Panc1 (cell line): ENCODE data around the gene ABCB1.

ENCODE experiments used
- POLR2AphosphoS5 ChIP-seq: IDR thresholded peaks from 2 replicates; pipeline ENCODE4 v1.6.1; 2012; ENCODE audit warnings: mild to moderate bottlenecking, low read depth, low read length, moderate library complexity
- SIN3A ChIP-seq: IDR thresholded peaks from 2 replicates; pipeline ENCODE4 v1.6.1; 2012; ENCODE audit warnings: low read depth, mild to moderate bottlenecking, low read length, moderate library complexity, borderline replicate concordance; ENCODE audit not compliant: insufficient read depth
- TCF7L2 ChIP-seq: IDR thresholded peaks from 2 replicates; pipeline ENCODE4 v1.6.1; 2011; ENCODE audit warnings: mild to moderate bottlenecking, low read depth, low read length, inconsistent platforms
- TF ChIP-seq, protein P1 (sequence below): fragments of 450-650 bp; IDR thresholded peaks from 2 replicates; pipeline ENCODE4 v1.5.1; 2017; ENCODE audit warnings: mild to moderate bottlenecking
- TF ChIP-seq, protein P2 (sequence below), 2 experiments: IDR thresholded peaks; 2 replicates each; pipeline ENCODE4 v1.6.1; 2011 to 2012; ENCODE audit warnings: low read depth in 2 of 2, control low read depth in 1 of 2, low read length in 1 of 2, mild to moderate bottlenecking in 1 of 2, moderate library complexity in 1 of 2; ENCODE audit not compliant: insufficient read depth in 1 of 2

DNA sequence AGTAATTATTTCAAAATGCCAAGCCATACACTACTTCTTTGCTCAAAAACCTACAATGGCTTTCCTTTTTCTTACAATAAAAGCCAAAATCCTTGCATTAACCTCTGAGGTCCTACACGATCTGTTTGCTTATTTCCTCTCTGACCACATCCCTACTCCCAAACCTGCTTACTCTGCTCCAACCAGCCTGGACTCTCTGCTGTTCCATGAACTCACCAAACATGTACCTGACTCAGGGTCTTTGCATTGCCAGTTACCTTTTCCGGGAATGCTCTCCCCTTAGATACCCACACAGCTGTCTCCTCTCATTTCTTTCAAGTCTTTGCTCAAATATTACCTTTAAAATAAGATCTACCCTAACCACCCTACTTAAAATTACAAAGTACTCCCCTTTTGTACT lies 127.5 kb downstream of the ABCB1 start:
- TF ChIP-seq, protein P1, sequence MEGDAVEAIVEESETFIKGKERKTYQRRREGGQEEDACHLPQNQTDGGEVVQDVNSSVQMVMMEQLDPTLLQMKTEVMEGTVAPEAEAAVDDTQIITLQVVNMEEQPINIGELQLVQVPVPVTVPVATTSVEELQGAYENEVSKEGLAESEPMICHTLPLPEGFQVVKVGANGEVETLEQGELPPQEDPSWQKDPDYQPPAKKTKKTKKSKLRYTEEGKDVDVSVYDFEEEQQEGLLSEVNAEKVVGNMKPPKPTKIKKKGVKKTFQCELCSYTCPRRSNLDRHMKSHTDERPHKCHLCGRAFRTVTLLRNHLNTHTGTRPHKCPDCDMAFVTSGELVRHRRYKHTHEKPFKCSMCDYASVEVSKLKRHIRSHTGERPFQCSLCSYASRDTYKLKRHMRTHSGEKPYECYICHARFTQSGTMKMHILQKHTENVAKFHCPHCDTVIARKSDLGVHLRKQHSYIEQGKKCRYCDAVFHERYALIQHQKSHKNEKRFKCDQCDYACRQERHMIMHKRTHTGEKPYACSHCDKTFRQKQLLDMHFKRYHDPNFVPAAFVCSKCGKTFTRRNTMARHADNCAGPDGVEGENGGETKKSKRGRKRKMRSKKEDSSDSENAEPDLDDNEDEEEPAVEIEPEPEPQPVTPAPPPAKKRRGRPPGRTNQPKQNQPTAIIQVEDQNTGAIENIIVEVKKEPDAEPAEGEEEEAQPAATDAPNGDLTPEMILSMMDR, result no peak
- no peak for TF ChIP-seq POLR2AphosphoS5
- no peak for TF ChIP-seq SIN3A
- no peak for TF ChIP-seq TCF7L2
- TF ChIP-seq, protein P2, sequence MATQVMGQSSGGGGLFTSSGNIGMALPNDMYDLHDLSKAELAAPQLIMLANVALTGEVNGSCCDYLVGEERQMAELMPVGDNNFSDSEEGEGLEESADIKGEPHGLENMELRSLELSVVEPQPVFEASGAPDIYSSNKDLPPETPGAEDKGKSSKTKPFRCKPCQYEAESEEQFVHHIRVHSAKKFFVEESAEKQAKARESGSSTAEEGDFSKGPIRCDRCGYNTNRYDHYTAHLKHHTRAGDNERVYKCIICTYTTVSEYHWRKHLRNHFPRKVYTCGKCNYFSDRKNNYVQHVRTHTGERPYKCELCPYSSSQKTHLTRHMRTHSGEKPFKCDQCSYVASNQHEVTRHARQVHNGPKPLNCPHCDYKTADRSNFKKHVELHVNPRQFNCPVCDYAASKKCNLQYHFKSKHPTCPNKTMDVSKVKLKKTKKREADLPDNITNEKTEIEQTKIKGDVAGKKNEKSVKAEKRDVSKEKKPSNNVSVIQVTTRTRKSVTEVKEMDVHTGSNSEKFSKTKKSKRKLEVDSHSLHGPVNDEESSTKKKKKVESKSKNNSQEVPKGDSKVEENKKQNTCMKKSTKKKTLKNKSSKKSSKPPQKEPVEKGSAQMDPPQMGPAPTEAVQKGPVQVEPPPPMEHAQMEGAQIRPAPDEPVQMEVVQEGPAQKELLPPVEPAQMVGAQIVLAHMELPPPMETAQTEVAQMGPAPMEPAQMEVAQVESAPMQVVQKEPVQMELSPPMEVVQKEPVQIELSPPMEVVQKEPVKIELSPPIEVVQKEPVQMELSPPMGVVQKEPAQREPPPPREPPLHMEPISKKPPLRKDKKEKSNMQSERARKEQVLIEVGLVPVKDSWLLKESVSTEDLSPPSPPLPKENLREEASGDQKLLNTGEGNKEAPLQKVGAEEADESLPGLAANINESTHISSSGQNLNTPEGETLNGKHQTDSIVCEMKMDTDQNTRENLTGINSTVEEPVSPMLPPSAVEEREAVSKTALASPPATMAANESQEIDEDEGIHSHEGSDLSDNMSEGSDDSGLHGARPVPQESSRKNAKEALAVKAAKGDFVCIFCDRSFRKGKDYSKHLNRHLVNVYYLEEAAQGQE (IDR thresholded peaks at IDR 0.05; ENCODE audit: insufficient read depth in 1 of 2, low read depth in 2 of 2, low read length in 1 of 2), result no peak
